Measurements from ENCODE around the gene PLXDC2.

The PLXDC2 gene

GRCh38 chr10:20105236-20105635 lies 289.0 kb downstream of the PLXDC2 start:
- H2AFZ ChIP-seq (ENCODE audit: low read length): no peak overlapping the region
- H3K9me3 ChIP-seq (ENCODE audit: low read length): no peaks in the 10 kb centered on the region
- no peaks in the 10 kb centered on the region for H4K20me1 ChIP-seq (ENCODE audit: insufficient read depth, low read length)
- H3K4me1 ChIP-seq (ENCODE audit: insufficient read depth, low read length, severe bottlenecking): no peaks in the 10 kb centered on the region
- no peak overlapping the region for H3K9ac ChIP-seq (ENCODE audit: low read length)
- no peak overlapping the region for H3K4me3 ChIP-seq (ENCODE audit: low read depth, low read length, poor library complexity, severe bottlenecking)
- H3K27me3 ChIP-seq (ENCODE audit: insufficient read depth, low read length): no peaks in the 10 kb centered on the region
- H3K36me3 ChIP-seq (ENCODE audit: insufficient read depth, low read length): no peaks in the 10 kb centered on the region
- no peak overlapping the region for H3K4me2 ChIP-seq (ENCODE audit: low read length)
- TF ChIP-seq EZH2 (IDR thresholded peaks at IDR 0.05; ENCODE audit: borderline replicate concordance, low read length) (no peak), CTCF (IDR thresholded peaks at IDR 0.05; ENCODE audit: low read length) (no peak)
- no peak overlapping the region for H3K27ac ChIP-seq (ENCODE audit: low read depth, low read length, poor library complexity, severe bottlenecking)
- H3K9me2 ChIP-seq (ENCODE audit: low read depth, low read length): no peaks in the 10 kb centered on the region
- H3F3A ChIP-seq (ENCODE audit: insufficient read depth, low read length): no peaks in the 10 kb centered on the region
- no peaks in the 10 kb centered on the region for H3K79me2 ChIP-seq (ENCODE audit: insufficient read depth, low read length)

- Histone ChIP-seq H3K36me3 (ENCODE audit: insufficient read depth, low read length) (no peaks in the 10 kb centered on the region), H3F3A (ENCODE audit: insufficient read depth, low read length) (no peaks in the 10 kb centered on the region), H3K9me3 (ENCODE audit: low read length) (no peaks in the 10 kb centered on the region), H2AFZ (ENCODE audit: low read length) (no peak overlapping the region), H3K4me2 (ENCODE audit: low read length) (no peak overlapping the region), H3K4me3 (ENCODE audit: low read depth, low read length, poor library complexity, severe bottlenecking) (no peak overlapping the region), H3K27ac (ENCODE audit: low read depth, low read length, poor library complexity, severe bottlenecking) (no peak overlapping the region), H4K20me1 (ENCODE audit: insufficient read depth, low read length) (no peaks in the 10 kb centered on the region), H3K27me3 (ENCODE audit: insufficient read depth, low read length) (no peaks in the 10 kb centered on the region), H3K4me1 (ENCODE audit: insufficient read depth, low read length, severe bottlenecking) (no peaks in the 10 kb centered on the region), H3K79me2 (ENCODE audit: insufficient read depth, low read length) (no peaks in the 10 kb centered on the region), H3K9me2 (ENCODE audit: low read depth, low read length) (no peaks in the 10 kb centered on the region), H3K9ac (ENCODE audit: low read length) (no peak overlapping the region)
- TF ChIP-seq EZH2 (IDR thresholded peaks at IDR 0.05; ENCODE audit: borderline replicate concordance, low read length): no peak
- TF ChIP-seq CTCF (IDR thresholded peaks at IDR 0.05; ENCODE audit: low read length): no peak
Observed at GRCh38 chr10:20105931-20106330, 289.7 kb downstream of the PLXDC2 start.

- Histone ChIP-seq H3K9me2 (ENCODE audit: low read depth, low read length) (no peaks in the 10 kb centered on the region), H3K9me3 (ENCODE audit: low read length) (no peaks in the 10 kb centered on the region), H3K36me3 (ENCODE audit: insufficient read depth, low read length) (no peaks in the 10 kb centered on the region), H3F3A (ENCODE audit: insufficient read depth, low read length) (no peaks in the 10 kb centered on the region), H3K27me3 (ENCODE audit: insufficient read depth, low read length) (no peaks in the 10 kb centered on the region), H3K9ac (ENCODE audit: low read length) (no peak overlapping the region), H3K27ac (ENCODE audit: low read depth, low read length, poor library complexity, severe bottlenecking) (no peak overlapping the region), H3K4me2 (ENCODE audit: low read length) (no peak overlapping the region), H3K79me2 (ENCODE audit: insufficient read depth, low read length) (no peaks in the 10 kb centered on the region), H3K4me3 (ENCODE audit: low read depth, low read length, poor library complexity, severe bottlenecking) (no peak overlapping the region), H3K4me1 (ENCODE audit: insufficient read depth, low read length, severe bottlenecking) (no peaks in the 10 kb centered on the region), H4K20me1 (ENCODE audit: insufficient read depth, low read length) (no peaks in the 10 kb centered on the region), H2AFZ (ENCODE audit: low read length) (no peak overlapping the region)
- TF ChIP-seq CTCF (IDR thresholded peaks at IDR 0.05; ENCODE audit: low read length): no peak
- no peak for TF ChIP-seq EZH2 (IDR thresholded peaks at IDR 0.05; ENCODE audit: borderline replicate concordance, low read length)
Observed at GRCh38 chr10:20108021-20108420, 291.8 kb downstream of the PLXDC2 start.
